Stomach (tissue), 4 donors: ENCODE measurements around the gene ANK2.

Experiments used
- CTCF ChIP-seq, 7 experiments: fragments of 450-650 bp in 4 of 7; fragments of 200-600 bp in 3 of 7; sonication (generic) in 3 of 7; IDR thresholded peaks; one replicate each; pipeline ENCODE4 v1.5.1; 2016 to 2019; ENCODE audit warnings: antibody characterized with exemption in 7 of 7, control low read depth in 2 of 7, mild to moderate bottlenecking in 1 of 7
- POLR2A ChIP-seq, 4 donors: fragments of 450-650 bp; IDR thresholded peaks; one replicate each; pipeline ENCODE4 v1.6.1; 2016; ENCODE audit warnings: antibody characterized with exemption in 4 of 4, control low read depth in 2 of 4, mild to moderate bottlenecking in 1 of 4, moderate library complexity in 1 of 4
- POLR2AphosphoS5 ChIP-seq, 3 donors: sonication (generic); formaldehyde crosslinking; IDR thresholded peaks; one replicate each; pipeline ENCODE4 v1.6.1; 2016; ENCODE audit warnings: antibody characterized with exemption in 3 of 3

GRCh38 chr4:113186913-113187312 is 137.5 kb downstream of the ANK2 start:
- TF ChIP-seq POLR2AphosphoS5 (IDR thresholded peaks at IDR 0.05) (no peak), CTCF (IDR thresholded peaks at IDR 0.05) (no peak), POLR2A (IDR thresholded peaks at IDR 0.05) (no peak)
